GM11168 (cell line): Measurements from ENCODE around the gene SLC19A1.

Source experiments
- in situ Hi-C: fragments of 300-500 bp; cut with MboI; formaldehyde crosslinking; loops from one replicate; pipeline ENCODE4 v1.12.0; 2022; ENCODE audit warnings: low sequenced_read_pairs; ENCODE audit not compliant: unreplicated experiment

The SLC19A1 gene

GRCh38 chr21:45473496-45474322 lies 68.5 kb downstream of the SLC19A1 start:
- in situ Hi-C loops, result no loop called here

- in situ Hi-C loops, result no loop called here
Observed at GRCh38 chr21:45472445-45473365, 69.5 kb downstream of the SLC19A1 start.

- in situ Hi-C loops, result no loop called here
Observed at GRCh38 chr21:45471525-45472221, 70.6 kb downstream of the SLC19A1 start.

- in situ Hi-C loops, result no loop called here
Observed at GRCh38 chr21:45470773-45471524, 71.3 kb downstream of the SLC19A1 start.

GRCh38 chr21:45470087-45470515 lies 72.1 kb downstream of the SLC19A1 start:
- in situ Hi-C loops, result no loop called here

- in situ Hi-C loops, result no loop called here
Observed at GRCh38 chr21:45469273-45470086, 72.8 kb downstream of the SLC19A1 start.

GRCh38 chr21:45468971-45469272 lies 73.3 kb downstream of the SLC19A1 start:
- in situ Hi-C loops, result no loop called here

GRCh38 chr21:45468051-45468970 lies 73.9 kb downstream of the SLC19A1 start:
- in situ Hi-C loops, result no loop called here

GRCh38 chr21:45467221-45467779 lies 74.9 kb downstream of the SLC19A1 start:
- in situ Hi-C loops, result no loop called here

- in situ Hi-C loops, result no loop called here
Observed at GRCh38 chr21:45466330-45467220, 75.7 kb downstream of the SLC19A1 start.

- in situ Hi-C loops, result no loop called here
Observed at GRCh38 chr21:45465611-45466329, 76.5 kb downstream of the SLC19A1 start.

GRCh38 chr21:45465105-45465504 lies 77.1 kb downstream of the SLC19A1 start:
- in situ Hi-C loops, result no loop called here

- in situ Hi-C loops, result no loop called here
Observed at GRCh38 chr21:45464309-45464708, 77.9 kb downstream of the SLC19A1 start.

GRCh38 chr21:45463871-45464270 lies 78.4 kb downstream of the SLC19A1 start:
- in situ Hi-C loops, result no loop called here

GRCh38 chr21:45461806-45462341 lies 80.4 kb downstream of the SLC19A1 start:
- in situ Hi-C loops, result no loop called here

- in situ Hi-C loops, result no loop called here
Observed at GRCh38 chr21:45461369-45461750, 80.9 kb downstream of the SLC19A1 start.
